Ovary (tissue), 3 donors: ENCODE results near the gene RAP1GAP.

ENCODE experiments used
- EP300 ChIP-seq: sonication (generic); formaldehyde crosslinking; IDR thresholded peaks from one replicate; pipeline ENCODE4 v1.6.1; 2017; ENCODE audit warnings: antibody characterized with exemption
- POLR2A ChIP-seq: fragments of 450-650 bp; IDR thresholded peaks from one replicate; pipeline ENCODE4 v1.6.1; 2017; ENCODE audit warnings: antibody characterized with exemption, mild to moderate bottlenecking, moderate library complexity
- TF ChIP-seq, protein P1 (sequence below), 3 donors: fragments of 450-650 bp in 2 of 3; fragments of 200-600 bp in 1 of 3; IDR thresholded peaks; one replicate each; pipeline versions ENCODE4 v1.5.1 to v1.8.0; 2016 to 2022; ENCODE audit warnings: antibody characterized with exemption in 3 of 3, mild to moderate bottlenecking in 1 of 3
- donor health status: DM: no; HTN: no; CAD: no.

DNA sequence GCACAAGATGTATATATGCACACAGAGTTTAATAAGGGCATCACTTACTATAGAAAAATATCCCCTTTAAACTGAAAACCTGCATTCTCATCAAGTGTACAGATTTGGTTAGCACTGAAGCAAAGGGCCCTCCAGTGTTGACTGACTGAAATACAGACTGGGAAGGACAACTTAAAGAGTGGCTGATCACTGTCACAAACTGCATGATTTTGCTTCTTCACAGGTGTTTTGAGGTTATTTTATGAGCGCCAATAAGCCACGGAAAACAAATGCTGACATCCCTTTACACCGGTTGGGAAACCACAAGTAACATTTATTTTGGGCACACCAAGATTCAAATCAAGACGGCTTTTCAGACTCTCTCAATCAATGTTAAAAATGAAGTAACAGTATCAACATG is 30.9 kb upstream of the RAP1GAP start:
- no peak for TF ChIP-seq EP300
- TF ChIP-seq, protein P1, sequence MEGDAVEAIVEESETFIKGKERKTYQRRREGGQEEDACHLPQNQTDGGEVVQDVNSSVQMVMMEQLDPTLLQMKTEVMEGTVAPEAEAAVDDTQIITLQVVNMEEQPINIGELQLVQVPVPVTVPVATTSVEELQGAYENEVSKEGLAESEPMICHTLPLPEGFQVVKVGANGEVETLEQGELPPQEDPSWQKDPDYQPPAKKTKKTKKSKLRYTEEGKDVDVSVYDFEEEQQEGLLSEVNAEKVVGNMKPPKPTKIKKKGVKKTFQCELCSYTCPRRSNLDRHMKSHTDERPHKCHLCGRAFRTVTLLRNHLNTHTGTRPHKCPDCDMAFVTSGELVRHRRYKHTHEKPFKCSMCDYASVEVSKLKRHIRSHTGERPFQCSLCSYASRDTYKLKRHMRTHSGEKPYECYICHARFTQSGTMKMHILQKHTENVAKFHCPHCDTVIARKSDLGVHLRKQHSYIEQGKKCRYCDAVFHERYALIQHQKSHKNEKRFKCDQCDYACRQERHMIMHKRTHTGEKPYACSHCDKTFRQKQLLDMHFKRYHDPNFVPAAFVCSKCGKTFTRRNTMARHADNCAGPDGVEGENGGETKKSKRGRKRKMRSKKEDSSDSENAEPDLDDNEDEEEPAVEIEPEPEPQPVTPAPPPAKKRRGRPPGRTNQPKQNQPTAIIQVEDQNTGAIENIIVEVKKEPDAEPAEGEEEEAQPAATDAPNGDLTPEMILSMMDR (IDR thresholded peaks at IDR 0.05) = no peak
- TF ChIP-seq POLR2A = no peak
